ENCODE results near the gene POLE2.

GRCh38 chr14:49612671-49613070 lies 75.3 kb downstream of the POLE2 start:
- no peak for TF ChIP-seq CTCF (IDR thresholded peaks at IDR 0.05 in 4 of 5, conservative IDR thresholded peaks at IDR 0.05 in 1 of 5)
- TF ChIP-seq POLR2A (IDR thresholded peaks at IDR 0.05), result no peak
